GM12878 (cell line): ENCODE measurements around the gene TMED1. TPM values are rescaled to one million over a fixed set of nuclear protein-coding genes. Genes with fewer than 3 reads are reported as not detected.

Experiments used
- ATAC-seq: fragments of 200-7000 bp; cut with Tn5 transposase; 3 replicates; pipeline ENCODE4 v1.9.1; 2020; ENCODE audit warnings: mild to moderate bottlenecking, moderate library complexity
- BruUV-seq: library from RNA; stranded (reverse); fragments of 400-500 nt; replicated peaks from 2 replicates; lab custom pipeline; 2021; lab: Mats Ljungman, UMichigan
- CTCF ChIA-PET: fragments of 300-600 bp; sonication (Branson Sonifier 250); formaldehyde crosslinking; extraction: SDS; loops from one replicate; lab custom pipeline; 2021; ENCODE audit warnings: inconsistent platforms; lab: Yijun Ruan, JAX
- POLR2A ChIA-PET: fragments of 350-600 bp; formaldehyde crosslinking; extraction: SDS; loops from one replicate; lab custom pipeline; 2021; ENCODE audit warnings: inconsistent platforms; lab: Charles Lee
- RAD21 ChIA-PET: fragments of 300-600 bp; sonication (Branson Sonifier 250); formaldehyde crosslinking; loops from one replicate; lab custom pipeline; 2023; ENCODE audit warnings: antibody characterized with exemption; ENCODE audit not compliant: unreplicated experiment; lab: Charles Lee
- SMC1A ChIA-PET: fragments of 300-600 bp; sonication (Branson Sonifier 250); formaldehyde crosslinking; loops from one replicate; lab custom pipeline; 2023; ENCODE audit not compliant: unreplicated experiment, uncharacterized antibody; lab: Charles Lee
- DNase-seq: peaks from one replicate; pipeline ENCODE4 v3.0.0-alpha.2; 2011; ENCODE audit warnings: low read depth, low spot score
- FAIRE-seq: peaks from 3 replicates; lab custom pipeline; 2011; peaks lifted over from hg19 to GRCh38; lab: Jason Lieb, UNC
- H2AFZ ChIP-seq: 2 replicates; pipeline ENCODE4 v1.6.0; 2011; ENCODE audit warnings: low read depth, low read length, control low read depth; ENCODE audit not compliant: control insufficient read depth
- H3K27ac ChIP-seq: 2 replicates; pipeline ENCODE4 v1.5.1; 2011; ENCODE audit warnings: control low read depth; ENCODE audit not compliant: control insufficient read depth, insufficient read depth
- H3K27me3 ChIP-seq, 2 experiments: replicated peaks in 1 of 2; 2 replicates each; pipeline versions ENCODE4 v1.6.0 to v1.6.1; 2011; ENCODE audit warnings: low read length in 1 of 2; ENCODE audit not compliant: control insufficient read depth in 2 of 2, insufficient read depth in 2 of 2
- H3K36me3 ChIP-seq, 2 experiments: 2 replicates each; pipeline ENCODE4 v1.5.1; 2011; ENCODE audit warnings: low read length in 1 of 2; ENCODE audit not compliant: control insufficient read depth in 2 of 2, insufficient read depth in 2 of 2
- H3K4me1 ChIP-seq: 2 replicates; pipeline ENCODE4 v1.6.1; 2011; ENCODE audit warnings: mild to moderate bottlenecking, low read length, moderate library complexity, mixed read lengths; ENCODE audit not compliant: control insufficient read depth, insufficient read depth
- H3K4me2 ChIP-seq: 2 replicates; pipeline ENCODE4 v1.6.0; 2011; ENCODE audit warnings: control low read depth; ENCODE audit not compliant: control insufficient read depth, insufficient read depth
- H3K4me3 ChIP-seq: fragments of 200-600 bp; sonication (generic); 2 replicates; pipeline ENCODE4 v1.5.1; 2016
- H3K79me2 ChIP-seq: 2 replicates; pipeline ENCODE4 v1.6.0; 2011; ENCODE audit warnings: low read length; ENCODE audit not compliant: control insufficient read depth, insufficient read depth
- H3K9ac ChIP-seq: 2 replicates; pipeline ENCODE4 v1.8.0; 2011; ENCODE audit warnings: low read length, control low read depth, mixed read lengths; ENCODE audit not compliant: control insufficient read depth, insufficient read depth
- H3K9me3 ChIP-seq: replicated peaks from 3 replicates; pipeline ENCODE4 v1.5.1; 2011; ENCODE audit warnings: mild to moderate bottlenecking, low read length; ENCODE audit not compliant: control insufficient read depth, insufficient read depth
- H4K20me1 ChIP-seq: 2 replicates; pipeline ENCODE4 v1.6.0; 2011; ENCODE audit not compliant: control insufficient read depth, insufficient read depth
- GATAD2B ChIP-seq: fragments of 450-650 bp; conservative IDR thresholded peaks from 2 replicates; pipeline ENCODE4 v1.6.1; 2017; ENCODE audit warnings: low read depth, mild to moderate bottlenecking, moderate library complexity
- IRF4 ChIP-seq: IDR thresholded peaks from 2 replicates; pipeline ENCODE4 v1.6.1; 2011; ENCODE audit warnings: low read depth, low read length
- MEF2A ChIP-seq: IDR thresholded peaks from 2 replicates; pipeline ENCODE4 v1.6.1; 2011; ENCODE audit warnings: low read depth, mild to moderate bottlenecking, low read length, moderate library complexity; ENCODE audit not compliant: insufficient read depth
- POLR2A ChIP-seq: IDR thresholded peaks from 2 replicates; pipeline ENCODE4 v1.6.1; 2011; ENCODE audit warnings: low read depth, mild to moderate bottlenecking, low read length
- REST ChIP-seq: IDR thresholded peaks from 2 replicates; pipeline ENCODE4 v1.6.1; 2012; ENCODE audit warnings: mild to moderate bottlenecking, low read depth, low read length
- SUZ12 ChIP-seq: fragments of 200-600 bp; sonication (generic); IDR thresholded peaks from one replicate; pipeline ENCODE4 v1.6.1; 2018; ENCODE audit warnings: antibody characterized with exemption, mild to moderate bottlenecking; ENCODE audit not compliant: unreplicated experiment
- WRNIP1 ChIP-seq: IDR thresholded peaks from 2 replicates; pipeline ENCODE4 v1.6.1; 2011; ENCODE audit warnings: low read depth, low read length, improper control_type of control experiment, borderline replicate concordance
- ZBTB33 ChIP-seq: fragments of 450-650 bp; IDR thresholded peaks from 2 replicates; pipeline ENCODE4 v1.6.1; 2017; ENCODE audit warnings: mild to moderate bottlenecking
- ZSCAN29 ChIP-seq: fragments of 450-650 bp; IDR thresholded peaks from 2 replicates; pipeline ENCODE4 v1.6.1; 2017; ENCODE audit warnings: mild to moderate bottlenecking, moderate library complexity
- WGBS: methylation state at CpG from one replicate; pipeline ENCODE4 v1.1.6; 2016; ENCODE audit warnings: low lambda C conversion rate; ENCODE audit not compliant: insufficient replicate concordance, insufficient coverage; ENCODE audit errors: missing lambda C conversion rate; 5-methylcytosine and 5-hydroxymethylcytosine counted together
- in situ Hi-C: fragments of 300-500 bp; cut with MboI; formaldehyde crosslinking; loops from 9 replicates; pipeline ENCODE4 v1.14.3; 2018; ENCODE audit warnings: mixed read lengths
- intact Hi-C: fragments of 100-400 bp; cut with micrococcal nuclease; formaldehyde crosslinking; loops from one replicate; pipeline ENCODE4 v1.14.2; 2022; ENCODE audit not compliant: unreplicated experiment
- polyA plus RNA-seq, 11 experiments: library from polyadenylated mRNA; depleted of rRNA in 4 of 11; unstranded in 6 of 11; stranded (reverse) in 5 of 11; fragments of >200 nt; fragmentation: Nextera tagmentation in 4 of 11; fragmentation: Illumina TruSeq in 1 of 11; extraction: Ambion mirVana in 4 of 11; extraction: Trizol in 1 of 11; gene quantifications; 1 replicate in 1 of 11; 2 replicates in 10 of 11; pipeline versions ENCODE4 v1.2.1 to v1.2.3, GENCODE V29; 2011 to 2016; ENCODE audit warnings: inconsistent platforms in 2 of 11, missing spikeins in 2 of 11, low read depth in 1 of 11
- total RNA-seq, 4 experiments: library from RNA; depleted of rRNA in 3 of 4; stranded (reverse); fragments of >200 nt in 3 of 4; fragmentation: Illumina TruSeq in 1 of 4; extraction: Trizol in 1 of 4; gene quantifications; 2 replicates each; pipeline versions ENCODE4 v1.2.1 to v1.2.3, GENCODE V29; 2013 to 2021

TMED1 gene
- total and polyA plus RNA-seq, 10 of the 15 experiments (the other 5 are each of a cell fraction or from before 2014, with no cell fraction given): 0.60 to 23.1 (median 12.3) TPM

- in situ Hi-C loops (no loop called here), intact Hi-C loops (no loop called here)
- Histone ChIP-seq H3K9ac (no peak overlapping the region), H4K20me1 (no peaks in the 10 kb centered on the region; the same call in 1 of the 2 replicates), H3K4me2 (no peak overlapping the region), H3K36me3 (peaks cover 9 to 18% of the 10 kb centered on the region in 2 experiments), H3K27me3 (no peaks in the 10 kb centered on the region), H3K4me1 (no peaks in the 10 kb centered on the region), H2AFZ (no peak overlapping the region), H3K9me3 (no peaks in the 10 kb centered on the region), H3K27ac (no peak overlapping the region), H3K79me2 (no peaks in the 10 kb centered on the region), H3K4me3 (no peak overlapping the region)
- no peak for FAIRE-seq
- no peak for ATAC-seq
- ChIA-PET RAD21 (interaction anchor here (0.6 kb wide), 1 partner anchor 47 kb away, joined by 3 read pairs; no protein-coding TSS in a partner anchor), CTCF (interaction anchor here (0.5 to 1.1 kb wide), 2 partner anchors 101 to 344 kb away, joined by 3 read pairs; partner anchors contain the start of gene DNM2), SMC1A (no interaction called here), POLR2A (no interaction called here)
- no TSS peak for BruUV-seq
- TF ChIP-seq SUZ12 (no peak), POLR2A (peak; percentile 25; the same call in 1 of the 2 replicates)
- WGBS: 99% methylated on average over 19 of the region's 19 CpGs
- no peak for DNase-seq
Observed at GRCh38 chr19:10818301-10819123, 17.5 kb downstream of the TMED1 start.

GRCh38 chr19:10817291-10818038 is 18.5 kb downstream of the TMED1 start:
- Histone ChIP-seq H3K9ac (no peak overlapping the region), H2AFZ (no peak overlapping the region), H3K27me3 (no peaks in the 10 kb centered on the region), H4K20me1 (no peaks in the 10 kb centered on the region; the same call in 1 of the 2 replicates), H3K4me3 (no peak overlapping the region), H3K27ac (no peak overlapping the region), H3K36me3 (peaks cover 9 to 18% of the 10 kb centered on the region in 2 experiments), H3K9me3 (no peaks in the 10 kb centered on the region), H3K4me1 (no peaks in the 10 kb centered on the region), H3K79me2 (no peaks in the 10 kb centered on the region), H3K4me2 (no peak overlapping the region)
- WGBS: 95% methylated on average over 34 of the region's 42 CpGs
- in situ Hi-C loops: no loop called here
- SMC1A ChIA-PET: no interaction called here
- no peak for DNase-seq
- no peak for ATAC-seq
- RAD21 ChIA-PET: no interaction called here
- POLR2A ChIA-PET: no interaction called here
- CTCF ChIA-PET: no interaction called here
- no peak for FAIRE-seq
- BruUV-seq: no TSS peak
- intact Hi-C loops: no loop called here
- TF ChIP-seq WRNIP1 (no peak), GATAD2B (no peak), ZSCAN29 (no peak), IRF4 (no peak), ZBTB33 (no peak), REST (no peak), MEF2A (no peak)
